ENCODE measurements around the gene PANX2.
"Not testable (repeated sequence)": the region's sequence is repeated elsewhere in the genome, so short reads cannot be mapped to it uniquely, and the experiment has no call there.

PANX2 gene

DNA sequence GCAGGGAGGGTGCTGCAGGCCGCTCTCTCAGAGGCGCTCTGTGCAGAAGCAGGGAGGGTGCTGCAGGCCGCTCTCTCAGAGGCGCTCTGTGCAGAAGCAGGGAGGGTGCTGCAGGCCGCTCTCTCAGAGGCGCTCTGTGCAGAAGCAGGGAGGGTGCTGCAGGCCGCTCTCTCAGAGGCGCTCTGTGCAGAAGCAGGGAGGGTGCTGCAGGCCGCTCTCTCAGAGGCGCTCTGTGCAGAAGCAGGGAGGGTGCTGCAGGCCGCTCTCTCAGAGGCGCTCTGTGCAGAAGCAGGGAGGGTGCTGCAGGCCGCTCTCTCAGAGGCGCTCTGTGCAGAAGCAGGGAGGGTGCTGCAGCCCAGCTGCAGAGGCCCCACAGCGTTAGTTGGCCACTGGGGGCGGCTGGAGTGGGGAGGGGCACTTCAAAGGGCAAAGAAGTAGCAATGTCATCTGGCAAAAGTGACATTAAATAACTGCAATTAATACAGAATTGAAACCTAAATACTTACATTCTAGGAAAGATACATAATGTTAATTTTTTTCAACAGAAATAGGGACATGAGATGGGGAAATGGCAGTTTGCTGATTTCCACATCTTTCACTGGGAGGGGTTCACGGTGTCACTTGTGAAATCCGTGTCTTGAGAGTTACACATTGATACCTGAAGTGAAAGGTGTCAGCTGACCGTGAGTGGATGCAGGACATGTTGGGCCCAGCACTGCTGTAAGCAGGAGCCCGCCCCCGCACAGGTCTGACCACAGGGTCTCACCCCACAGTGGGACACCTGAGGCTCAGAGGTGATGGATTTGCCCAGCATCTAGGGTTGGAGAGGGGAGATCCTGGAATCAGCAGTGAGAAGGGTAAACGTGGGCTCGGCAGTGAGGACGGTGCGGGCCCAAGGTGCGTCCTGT is 23.0 kb upstream of the PANX2 start:
- DNase-seq = not testable (repeated sequence)

DNA sequence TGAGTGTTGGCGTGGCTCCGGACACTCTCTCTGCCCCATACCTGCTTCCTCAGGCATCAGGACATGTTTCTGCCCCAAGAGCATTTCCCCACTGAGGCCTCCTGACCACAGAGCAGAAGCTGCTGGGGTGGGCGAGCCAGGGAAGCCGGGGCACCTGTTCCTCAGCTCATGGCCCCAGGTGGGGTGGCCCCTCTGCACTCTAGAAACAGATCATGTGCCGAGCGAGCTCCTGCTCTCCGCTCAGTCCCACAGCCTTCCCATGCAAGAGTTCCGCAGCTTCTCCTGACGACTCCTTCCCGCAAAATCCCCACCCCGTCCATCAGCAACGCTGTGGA is 22.4 kb upstream of the PANX2 start:
- no peak for DNase-seq

DNA sequence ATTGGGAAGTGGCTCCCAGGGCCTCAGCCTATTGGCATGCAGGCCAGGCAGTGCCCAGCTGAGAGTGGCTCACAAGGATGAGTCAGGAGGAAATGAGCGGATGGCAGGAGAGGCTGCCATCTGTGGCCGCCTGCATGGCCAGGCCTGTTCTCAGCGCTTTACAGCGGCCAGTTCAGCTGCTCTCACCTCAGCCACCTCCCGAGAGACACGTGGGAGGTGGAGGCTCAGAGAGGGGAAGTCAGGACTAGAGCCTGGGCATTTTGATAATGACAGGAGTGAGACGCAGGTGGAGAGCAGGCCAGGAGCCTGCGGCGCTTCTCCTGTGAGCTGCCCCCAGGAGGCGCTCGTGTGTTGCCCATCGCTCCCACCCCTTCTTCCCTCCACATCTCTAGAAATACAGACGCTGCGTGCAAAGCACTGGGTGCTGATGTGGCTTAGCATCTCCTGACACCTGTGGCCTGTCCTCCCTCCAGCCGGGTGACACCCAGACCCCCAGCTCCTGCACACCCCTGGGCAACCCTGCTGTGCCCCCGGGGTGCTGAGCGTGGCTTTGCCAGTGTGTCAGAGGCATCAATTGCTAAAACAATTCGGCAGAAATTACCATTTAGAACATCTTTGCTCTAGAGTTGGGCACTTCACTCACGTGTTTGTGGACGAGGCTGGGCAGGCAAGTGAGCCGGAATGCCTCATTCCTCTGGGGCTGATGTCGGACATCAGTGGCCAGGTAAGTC is 21.4 kb upstream of the PANX2 start:
- peak; percentile 24 for DNase-seq

DNA sequence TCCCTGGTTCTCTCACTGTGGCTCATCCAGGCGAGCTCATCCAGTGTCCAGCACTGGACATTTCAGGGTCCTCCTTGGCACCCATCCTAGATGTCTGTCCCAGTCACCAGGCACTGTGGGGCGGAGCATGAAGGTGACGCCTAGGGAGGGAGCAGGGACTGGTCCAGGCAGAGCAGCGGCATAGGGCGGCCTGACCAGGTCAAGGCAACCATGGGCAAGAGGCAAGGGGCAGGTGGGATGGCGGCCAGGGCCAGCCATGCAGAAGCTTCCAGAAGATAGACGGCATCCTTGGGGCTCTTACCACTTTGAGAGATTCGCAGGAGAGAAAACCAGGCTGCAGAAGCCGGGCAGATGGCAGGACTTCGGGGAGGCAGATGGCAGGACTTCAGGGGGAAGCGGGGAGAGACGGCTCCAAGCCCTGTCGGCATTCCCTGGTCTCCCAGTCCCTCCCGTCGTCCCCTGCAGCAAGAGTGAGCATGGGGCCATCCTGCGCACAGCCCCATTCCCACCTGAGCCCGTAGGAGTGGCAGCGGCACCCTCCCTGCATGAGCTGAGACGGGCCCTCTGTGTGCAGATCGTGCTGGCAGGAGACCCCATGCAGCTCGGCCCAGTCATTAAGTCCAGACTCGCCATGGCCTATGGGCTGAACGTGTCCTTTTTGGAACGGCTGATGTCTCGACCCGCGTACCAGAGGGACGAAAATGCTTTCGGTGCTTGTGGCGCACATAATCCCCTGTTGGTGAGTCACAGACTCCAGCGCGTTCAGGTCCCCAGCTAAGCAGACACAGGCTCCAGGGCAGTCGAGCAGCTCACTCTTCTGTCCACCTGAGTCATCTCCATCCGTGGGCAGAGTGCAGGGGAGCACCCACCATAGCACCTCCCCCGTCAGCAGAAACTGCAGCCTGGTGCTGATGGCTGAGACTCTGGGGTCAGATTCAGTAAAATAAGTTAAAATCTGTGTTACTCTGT is 20.1 kb upstream of the PANX2 start:
- no peak for DNase-seq

DNA sequence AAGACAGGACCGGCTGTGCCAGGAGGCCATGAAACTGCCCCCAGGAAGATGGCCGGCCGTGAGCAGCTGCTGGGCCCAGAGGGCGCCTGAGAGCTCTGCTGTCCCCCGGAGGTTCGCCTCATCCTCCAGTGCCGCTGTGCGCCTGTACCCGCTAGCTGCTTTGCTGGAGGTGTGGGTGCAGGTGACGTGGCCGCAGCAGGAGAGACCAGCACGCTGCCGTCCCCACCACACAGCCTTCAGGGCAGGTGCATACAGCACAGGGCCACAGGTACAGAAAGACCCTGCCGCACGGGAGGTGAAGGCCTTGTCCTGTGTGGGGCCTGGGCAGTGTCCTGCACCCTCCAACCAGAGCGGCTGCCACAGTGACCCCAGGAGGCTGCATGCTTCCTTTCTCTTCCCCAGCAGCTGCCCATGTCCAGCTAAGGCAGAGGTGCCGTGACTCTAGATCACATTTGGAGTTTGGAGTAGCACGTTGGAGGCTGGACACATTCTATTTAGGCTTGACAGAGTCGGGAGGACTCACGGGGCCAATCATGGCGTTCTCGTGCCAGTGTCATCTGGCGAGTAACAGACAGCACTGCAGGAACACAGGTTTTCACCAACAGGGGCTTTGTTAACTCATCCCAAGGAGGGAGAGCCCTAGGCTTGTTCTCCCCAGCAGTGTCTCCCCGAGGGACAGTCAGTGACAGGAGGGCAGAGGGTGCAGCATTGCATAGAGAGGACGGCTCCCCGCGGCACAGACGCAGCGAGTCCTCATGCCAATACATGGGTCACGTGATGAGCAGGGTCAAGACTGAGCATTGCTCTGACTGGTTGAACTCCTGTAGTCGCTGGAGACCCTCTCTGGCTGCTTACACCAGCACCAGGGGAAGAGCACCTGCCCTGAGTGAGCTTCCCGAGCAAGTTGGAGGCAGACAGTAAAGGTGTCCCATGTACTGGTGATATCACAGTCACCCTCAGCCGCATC is 18.7 kb upstream of the PANX2 start:
- no peak for DNase-seq

DNA sequence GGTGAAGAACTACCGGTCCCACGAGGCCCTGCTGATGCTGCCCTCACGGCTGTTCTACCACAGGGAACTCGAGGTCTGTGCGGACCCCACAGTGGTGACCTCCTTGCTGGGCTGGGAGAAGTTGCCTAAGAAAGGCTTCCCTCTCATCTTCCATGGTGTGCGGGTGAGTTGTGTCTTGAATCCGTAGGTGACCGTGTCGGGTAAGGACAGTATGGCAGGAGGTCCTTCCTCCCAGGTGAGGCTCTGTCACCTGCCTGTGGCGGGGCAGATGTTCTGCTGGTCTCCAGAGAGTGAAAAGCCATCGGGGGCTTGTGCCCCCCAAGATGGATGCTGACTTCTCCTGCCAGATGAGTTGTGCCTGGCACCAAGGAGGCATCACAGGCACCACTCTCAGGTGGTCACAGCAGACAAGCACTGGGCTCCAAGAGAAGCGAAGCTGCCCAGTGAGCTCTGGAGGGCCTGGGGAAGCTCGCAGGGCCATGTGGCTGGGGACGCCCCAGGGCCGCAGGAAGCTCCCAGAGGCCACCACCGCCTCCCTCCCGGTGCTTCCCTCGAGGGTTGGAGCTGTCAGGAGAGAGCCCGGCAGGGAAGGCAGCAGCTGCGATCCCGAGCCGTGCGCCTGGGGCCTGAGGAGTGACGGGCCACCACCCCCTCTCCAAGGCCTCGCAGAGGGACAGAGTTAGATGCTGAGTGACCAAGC is 17.3 kb upstream of the PANX2 start:
- DNase-seq = no peak

DNA sequence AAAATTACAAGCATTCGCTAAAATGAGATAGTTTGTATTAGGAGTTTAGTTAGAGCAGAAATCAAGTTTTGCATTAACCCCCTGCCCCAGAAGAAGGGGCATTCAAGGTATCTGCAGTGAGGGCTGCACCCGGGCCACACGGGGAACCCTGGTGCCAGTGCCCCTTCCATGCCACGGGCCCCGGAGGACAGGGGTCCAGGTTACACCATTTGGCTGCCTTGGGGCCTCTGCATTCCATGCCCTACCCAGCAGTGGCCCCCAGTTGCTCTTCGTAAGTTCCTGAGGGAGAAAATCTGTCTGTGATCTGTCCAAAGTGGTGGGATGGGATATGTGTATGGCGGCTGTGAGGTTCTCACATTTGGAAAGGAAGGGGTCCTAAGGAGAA is 16.8 kb upstream of the PANX2 start:
- DNase-seq = no peak

DNA sequence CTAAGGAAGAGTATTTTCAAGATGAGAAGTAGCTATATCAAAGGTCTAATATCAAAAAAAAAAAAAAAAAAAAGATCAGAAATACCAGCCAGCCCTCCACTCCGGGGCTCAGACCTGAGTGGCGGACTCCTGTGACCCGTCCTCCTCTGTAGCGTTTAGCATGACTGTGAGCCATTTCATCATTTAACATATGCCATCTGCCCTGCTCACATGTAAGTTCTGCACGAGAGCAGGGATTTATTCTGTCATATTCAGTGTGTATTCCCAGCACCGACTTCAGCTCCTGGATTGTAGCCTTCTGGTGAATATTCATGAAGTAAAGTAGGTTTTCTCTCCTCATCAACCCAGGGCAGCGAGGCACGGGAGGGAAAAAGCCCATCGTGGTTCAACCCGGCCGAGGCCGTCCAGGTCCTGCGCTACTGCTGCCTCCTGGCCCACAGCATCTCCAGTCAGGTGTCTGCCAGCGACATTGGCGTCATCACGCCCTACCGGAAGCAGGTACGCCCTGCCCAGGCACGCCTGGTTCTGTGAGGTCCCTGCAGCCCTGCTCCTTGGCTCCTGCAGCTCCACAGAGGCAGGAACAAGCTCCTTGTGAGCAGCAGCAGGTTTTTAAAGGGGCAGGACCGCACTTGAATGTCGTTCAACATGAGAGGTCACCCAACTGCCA is 12.7 kb upstream of the PANX2 start:
- no peak for DNase-seq

DNA sequence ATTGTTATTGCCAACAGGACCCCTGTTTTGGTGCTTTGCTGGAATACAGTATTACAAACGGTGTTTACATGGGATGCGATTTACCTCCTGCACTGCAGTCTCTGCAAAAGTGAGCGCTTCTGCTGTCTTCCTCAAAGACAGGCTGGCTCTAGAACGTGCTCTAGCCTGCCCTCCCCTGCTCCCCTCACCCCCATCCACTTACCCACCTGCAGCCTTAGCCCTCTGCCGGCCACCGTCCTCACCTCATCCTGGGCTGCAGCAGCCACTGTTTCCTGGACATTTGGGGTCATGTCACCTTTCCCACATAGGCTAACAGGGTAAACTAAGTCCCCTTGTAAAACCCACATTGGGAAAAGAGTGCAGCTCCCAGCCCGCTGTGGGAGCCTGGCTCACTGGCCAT is 9.6 kb upstream of the PANX2 start:
- DNase-seq = no peak

DNA sequence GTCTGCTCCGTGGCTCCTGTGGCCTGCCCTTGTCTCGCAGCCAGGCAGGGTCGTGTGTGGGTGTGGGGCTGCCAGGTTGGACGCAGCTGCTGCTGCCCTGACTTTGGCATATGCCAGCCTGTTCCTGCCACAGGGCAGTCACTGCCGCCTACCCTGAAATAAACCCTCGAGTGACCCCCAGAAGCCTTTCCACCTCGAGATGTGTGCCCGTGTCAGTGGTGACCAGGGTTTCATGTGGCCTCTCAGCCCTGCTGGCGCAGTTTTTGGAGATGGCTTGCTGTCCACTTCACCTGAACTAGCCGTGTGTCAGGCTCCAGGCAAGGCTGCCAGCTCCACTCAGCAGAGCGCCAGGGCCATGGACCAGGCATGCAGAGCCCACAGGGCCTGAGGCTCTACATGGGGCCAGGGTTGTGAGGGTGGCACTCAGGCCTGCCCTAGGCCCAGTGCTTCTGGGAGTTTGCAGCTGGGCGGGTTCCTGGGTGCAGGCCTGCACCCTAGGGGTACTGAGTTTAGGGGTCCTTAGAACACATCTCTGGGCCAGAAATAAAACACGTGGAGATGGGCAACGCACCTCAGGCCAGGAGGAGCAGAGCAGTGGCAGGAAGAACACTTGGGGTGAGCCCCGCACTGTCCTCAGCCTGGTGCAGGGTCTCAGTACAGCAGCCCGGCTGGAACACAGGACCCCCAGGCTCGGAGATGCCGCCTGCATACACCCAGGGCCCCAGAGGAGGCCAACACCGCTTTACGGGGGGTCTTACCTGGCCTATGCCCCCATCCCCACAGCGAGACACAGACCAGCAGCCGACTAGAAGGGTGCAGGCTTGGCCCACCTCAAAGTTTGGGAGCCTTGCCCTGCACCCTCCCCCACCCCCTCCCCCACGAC is 8.8 kb upstream of the PANX2 start:
- no peak for DNase-seq

DNA sequence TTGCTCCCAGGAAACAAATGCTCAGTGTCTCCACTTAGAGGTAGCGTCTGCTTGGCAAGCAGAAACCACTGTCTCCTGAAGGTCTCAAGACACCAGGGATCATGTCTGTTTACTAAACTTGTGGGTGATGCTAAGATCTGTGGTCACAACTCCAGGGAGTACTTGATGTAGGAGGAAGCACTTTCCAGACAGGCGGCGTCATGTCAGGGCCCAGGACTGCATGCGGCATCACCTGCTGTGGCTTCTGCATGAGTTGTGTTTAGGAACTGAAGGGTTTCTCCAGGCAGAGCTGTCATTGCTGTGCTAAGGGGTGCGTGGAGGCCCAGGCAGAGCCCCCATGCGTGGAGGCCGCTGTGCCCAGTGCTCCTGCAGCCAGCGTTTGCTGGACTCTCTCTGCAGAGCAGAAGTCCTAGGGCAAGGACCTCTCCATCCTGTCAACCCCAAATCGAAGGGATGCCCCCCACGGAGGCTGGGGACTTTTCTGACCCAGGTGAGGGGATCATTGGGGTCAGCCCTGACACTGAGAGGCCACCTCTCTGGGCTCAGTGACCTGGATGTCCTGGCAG is 8.1 kb upstream of the PANX2 start:
- no peak for DNase-seq

DNA sequence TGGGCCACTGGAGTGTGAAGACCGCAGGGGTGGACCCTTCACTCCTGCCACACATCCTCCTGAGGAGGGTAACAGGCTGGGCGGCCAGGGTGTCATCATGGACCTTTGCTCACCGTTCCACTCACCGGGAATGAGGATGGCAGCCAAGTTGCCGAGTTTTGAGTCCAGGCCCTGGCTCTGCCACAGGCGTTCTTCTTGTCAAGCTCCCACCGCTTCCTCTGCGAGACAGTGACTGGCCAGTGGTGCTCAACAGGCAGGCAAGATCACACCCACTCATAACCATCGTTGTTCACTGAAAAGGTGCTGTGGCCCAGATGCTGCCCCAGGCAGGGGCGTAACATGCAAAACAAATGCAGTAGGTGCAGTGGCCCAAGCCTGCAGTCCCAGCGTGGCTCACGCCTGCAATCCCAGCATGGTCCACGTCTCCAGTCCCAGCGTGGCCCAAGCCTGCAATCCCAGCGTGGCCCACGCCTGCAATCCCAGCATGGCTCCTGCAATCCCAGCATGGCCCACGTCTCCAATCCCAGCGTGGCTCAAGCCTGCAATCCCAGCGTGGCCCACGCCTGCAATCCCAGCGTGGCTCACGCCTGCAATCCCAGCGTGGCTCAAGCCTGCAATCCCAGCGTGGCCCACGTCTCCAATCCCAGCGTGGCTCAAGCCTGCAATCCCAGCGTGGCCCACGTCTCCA is 5.0 kb upstream of the PANX2 start:
- no peak for DNase-seq

DNA sequence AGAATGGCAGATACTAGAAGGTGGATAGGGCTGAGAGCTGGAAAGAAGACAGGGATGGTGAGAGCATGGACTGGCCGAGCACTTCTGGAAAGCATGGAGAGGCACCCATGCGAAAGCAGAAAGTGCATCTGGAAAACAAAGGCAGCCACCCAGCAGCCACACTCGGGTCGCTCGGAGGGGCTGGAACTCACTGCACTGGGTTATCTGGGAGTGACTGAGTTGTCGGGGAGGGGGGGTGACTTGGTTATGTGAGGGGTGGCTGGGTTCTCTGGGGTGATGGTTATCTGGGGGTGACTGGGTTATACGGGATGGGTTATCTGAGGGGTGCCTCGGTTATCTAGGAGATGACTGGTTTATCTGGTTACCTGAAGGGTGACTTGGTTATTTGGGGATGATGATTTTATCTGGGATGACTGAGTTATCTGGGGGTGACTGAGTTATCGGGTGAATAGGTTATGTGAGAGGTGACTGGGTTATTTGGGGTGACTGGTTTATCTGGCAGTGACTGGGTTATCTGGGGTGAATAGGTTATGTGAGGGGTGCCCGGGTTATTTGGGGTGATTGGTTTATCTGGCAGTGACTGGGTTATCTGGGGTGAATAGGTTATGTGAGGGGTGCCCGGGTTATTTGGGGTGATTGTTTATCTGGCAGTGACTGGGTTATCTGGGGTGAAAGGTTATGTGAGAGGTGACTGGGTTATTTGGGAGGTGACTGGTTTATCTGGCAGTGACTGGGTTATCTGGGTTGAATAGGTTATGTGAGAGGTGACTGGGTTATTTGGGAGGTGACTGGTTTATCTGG is 2.6 kb upstream of the PANX2 start:
- no peak for DNase-seq

DNA sequence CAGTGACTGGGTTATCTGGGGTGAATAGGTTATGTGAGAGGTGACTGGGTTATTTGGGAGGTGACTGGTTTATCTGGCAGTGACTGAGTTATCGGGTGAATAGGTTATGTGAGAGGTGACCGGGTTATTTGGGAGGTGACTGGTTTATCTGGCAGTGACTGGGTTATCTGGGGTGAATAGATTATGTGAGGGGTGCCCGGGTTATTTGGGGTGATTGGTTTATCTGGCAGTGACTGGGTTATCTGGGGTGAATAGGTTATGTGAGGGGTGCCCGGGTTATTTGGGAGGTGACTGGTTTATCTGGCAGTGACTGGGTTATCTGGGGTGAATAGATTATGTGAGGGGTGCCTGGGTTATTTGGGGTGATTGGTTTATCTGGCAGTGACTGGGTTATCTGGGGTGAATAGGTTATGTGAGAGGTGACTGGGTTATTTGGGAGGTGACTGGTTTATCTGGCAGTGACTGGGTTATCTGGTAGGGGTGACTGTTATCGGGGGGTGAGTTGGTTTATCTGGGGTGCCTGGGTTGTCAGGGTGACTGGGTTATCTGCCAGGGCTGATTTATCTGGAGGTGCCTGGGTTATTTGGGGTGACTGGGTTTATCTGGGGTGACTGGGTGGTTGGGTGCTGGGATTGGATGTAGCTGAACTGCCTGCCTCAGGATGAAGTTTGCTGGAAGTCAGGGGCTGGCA is 1.9 kb upstream of the PANX2 start:
- not testable (repeated sequence) for DNase-seq

DNA sequence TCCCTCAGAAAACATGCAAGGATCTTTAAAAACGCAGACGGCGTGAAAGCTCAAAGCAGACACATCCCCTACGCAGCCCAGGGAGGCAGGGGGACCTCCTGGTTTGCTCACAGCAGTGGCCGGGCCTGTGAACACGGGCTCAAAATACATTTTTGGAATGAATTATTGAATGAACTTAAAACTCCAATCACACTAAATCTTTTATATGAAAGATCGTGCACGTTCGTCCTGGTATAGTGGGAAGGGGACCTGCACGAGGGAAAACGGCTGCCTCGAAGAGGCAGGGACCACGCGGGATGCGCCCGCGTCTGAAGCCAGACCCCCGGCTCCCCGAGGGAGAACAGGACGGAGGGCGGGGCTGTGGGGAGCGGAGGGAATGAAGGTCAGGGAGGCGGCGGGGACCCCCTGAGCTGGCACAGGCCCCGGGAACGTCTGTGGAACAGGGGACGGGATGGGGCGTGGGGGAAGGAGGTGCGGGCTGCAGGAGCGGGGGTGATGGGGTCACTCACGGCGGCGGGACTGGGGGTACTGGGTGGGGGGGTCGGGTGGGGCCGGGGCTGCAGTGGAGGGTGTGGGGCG is 1.3 kb upstream of the PANX2 start:
- no peak for DNase-seq

DNA sequence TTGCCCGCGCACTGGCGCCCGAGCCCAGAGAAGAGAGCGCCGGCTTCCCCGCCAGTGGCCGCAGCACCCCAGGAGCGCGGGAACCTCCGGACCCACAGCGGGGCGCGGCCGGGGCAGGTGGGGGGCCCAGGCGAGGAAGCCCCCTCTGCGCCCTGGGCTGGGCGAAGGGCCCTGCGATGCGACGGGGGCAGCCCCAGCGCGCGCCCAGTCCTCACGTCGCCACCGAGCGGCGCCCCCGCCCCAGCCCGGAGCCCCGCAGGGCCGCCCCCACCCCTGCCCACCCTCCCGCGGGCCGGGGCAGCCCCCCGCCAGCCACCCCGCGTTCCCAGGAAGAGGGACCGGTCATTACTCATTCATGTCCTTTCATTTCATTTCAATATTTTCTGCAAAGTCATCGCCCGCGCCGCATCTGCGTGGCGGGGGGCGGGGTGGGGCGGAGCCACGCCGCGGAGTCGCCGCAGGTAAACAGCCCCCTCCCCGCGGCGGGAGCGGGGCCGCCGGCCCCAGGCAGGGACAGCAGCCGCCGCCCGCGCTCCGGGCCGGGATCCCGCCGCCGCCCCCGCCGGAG is 673 bp upstream of the PANX2 start:
- no peak for DNase-seq
